HCT116 (cell line): ENCODE results near the gene NME1. TPM values are rescaled to one million over a fixed set of nuclear protein-coding genes. Genes with fewer than 3 reads are reported as not detected.
A peak's percentile ranks its signal among the peaks of the same experiment; 100 is the strongest.

ENCODE experiments used
- ATAC-seq: fragments of 200-7000 bp; cut with Tn5 transposase; 2 replicates; pipeline ENCODE4 v1.9.1; 2020; ENCODE audit warnings: mild to moderate bottlenecking, moderate library complexity
- BruUV-seq: library from RNA; stranded (reverse); fragments of 400-500 nt; replicated peaks from 2 replicates; lab custom pipeline; 2021; lab: Mats Ljungman, UMichigan
- CTCF ChIA-PET: fragments of 300-600 bp; sonication (Branson Sonifier 250); formaldehyde crosslinking; loops from one replicate; lab custom pipeline; 2021; ENCODE audit warnings: antibody characterized with exemption; lab: Charles Lee
- POLR2A ChIA-PET: fragments of 300-600, 350-600 bp; sonication (Branson Sonifier 250); formaldehyde crosslinking; loops from one replicate; lab custom pipeline; 2021; ENCODE audit warnings: antibody characterized with exemption; lab: Charles Lee
- RAD21 ChIA-PET, 2 experiments: fragments of 300-600 bp; sonication (Branson Sonifier 250); formaldehyde crosslinking; loops; one replicate each; lab custom pipeline; 2023; ENCODE audit warnings: low total read pairs in 2 of 2; ENCODE audit not compliant: uncharacterized antibody in 2 of 2, unreplicated experiment in 2 of 2, low non-redundant PET in 1 of 2; lab: Charles Lee
- DNase-seq: peaks from one replicate; pipeline ENCODE4 v3.0.0-alpha.2; 2010; ENCODE audit warnings: low read depth, low spot score
- H2AFZ ChIP-seq: fragments of 200-600 bp; shearing (Covaris generic), sonication (generic); 2 replicates; pipeline ENCODE4 v1.6.1; 2017; ENCODE audit warnings: low read depth, mixed run types, mixed read lengths, antibody characterized with exemption, low read length; ENCODE audit not compliant: poor library complexity, severe bottlenecking
- H3K27ac ChIP-seq: 2 replicates; pipeline ENCODE4 v1.5.1; 2012; ENCODE audit warnings: low read depth, low read length
- H3K27me3 ChIP-seq: fragments of 200-600 bp; sonication (generic); 2 replicates; pipeline ENCODE4 v1.6.1; 2016; ENCODE audit warnings: mixed run types, low read length, mixed read lengths; ENCODE audit not compliant: insufficient read depth
- H3K36me3 ChIP-seq, 2 experiments: fragments of 200-500 bp in 1 of 2; fragments of 200-600 bp in 1 of 2; sonication (Bioruptor generic) in 1 of 2; sonication (generic) in 1 of 2; 2 replicates each; pipeline versions ENCODE4 v1.5.1 to v1.6.1; 2014 to 2016; ENCODE audit warnings: low read length in 2 of 2, inconsistent platforms in 1 of 2, mixed read lengths in 1 of 2, mixed run types in 1 of 2; ENCODE audit not compliant: insufficient read depth in 2 of 2, control insufficient read depth in 1 of 2
- H3K4me1 ChIP-seq, 2 experiments: fragments of 200-600 bp in 1 of 2; sonication (generic) in 1 of 2; 2 replicates each; pipeline versions ENCODE4 v1.5.1 to v1.6.1; 2012 to 2017; ENCODE audit warnings: low read length in 2 of 2, inconsistent platforms in 1 of 2, mild to moderate bottlenecking in 1 of 2, mixed read lengths in 1 of 2, mixed run types in 1 of 2, moderate library complexity in 1 of 2; ENCODE audit not compliant: insufficient read depth in 2 of 2, control insufficient read depth in 1 of 2
- H3K4me2 ChIP-seq: fragments of 200-600 bp; sonication (generic); 2 replicates; pipeline ENCODE4 v1.6.1; 2017; ENCODE audit warnings: mixed run types, low read length, mixed read lengths
- H3K4me3 ChIP-seq, 2 experiments: fragments of 200-600 bp in 1 of 2; sonication (generic) in 1 of 2; replicated peaks in 1 of 2; 2 replicates each; pipeline ENCODE4 v1.5.1; 2011 to 2016; ENCODE audit warnings: low read length in 2 of 2, control low read depth in 1 of 2, low read depth in 1 of 2, mild to moderate bottlenecking in 1 of 2, mixed read lengths in 1 of 2, mixed run types in 1 of 2
- H3K79me2 ChIP-seq: fragments of 200-600 bp; sonication (generic); 2 replicates; pipeline ENCODE4 v1.6.1; 2017; ENCODE audit warnings: mild to moderate bottlenecking, mixed run types, low read length, moderate library complexity, mixed read lengths; ENCODE audit not compliant: insufficient read depth
- H3K9ac ChIP-seq: fragments of 200-600 bp; sonication (generic); 2 replicates; pipeline ENCODE4 v1.6.1; 2016; ENCODE audit warnings: low read length, mixed read lengths
- H3K9me2 ChIP-seq: fragments of 200-600 bp; sonication (generic), shearing (Covaris generic); 2 replicates; pipeline ENCODE4 v1.6.1; 2017; ENCODE audit warnings: mixed run types, mild to moderate bottlenecking, moderate library complexity; ENCODE audit not compliant: insufficient read depth
- H3K9me3 ChIP-seq, 2 experiments: fragments of 200-500 bp in 1 of 2; fragments of 200-600 bp in 1 of 2; sonication (Bioruptor generic) in 1 of 2; sonication (generic) in 1 of 2; 2 replicates each; pipeline ENCODE4 v1.6.1; 2014 to 2017; ENCODE audit warnings: low read length in 2 of 2, mixed read lengths in 2 of 2, inconsistent platforms in 1 of 2, low read depth in 1 of 2, mild to moderate bottlenecking in 1 of 2, mixed run types in 1 of 2, moderate library complexity in 1 of 2; ENCODE audit not compliant: control insufficient read depth in 1 of 2, insufficient read depth in 1 of 2
- H4K20me1 ChIP-seq: fragments of 200-600 bp; sonication (generic), shearing (Covaris generic); 2 replicates; pipeline ENCODE4 v1.6.1; 2017; ENCODE audit warnings: mixed run types, mild to moderate bottlenecking, moderate library complexity; ENCODE audit not compliant: insufficient read depth
- CEBPB ChIP-seq: IDR thresholded peaks from 2 replicates; pipeline ENCODE4 v1.6.1; 2012; ENCODE audit warnings: low read depth
- CTCF ChIP-seq, 3 experiments: fragments of 200-600 bp in 1 of 3; sonication (generic) in 1 of 3; IDR thresholded peaks in 2 of 3; conservative IDR thresholded peaks in 1 of 3; 2 replicates each; pipeline ENCODE4 v1.5.1; 2012 to 2017; ENCODE audit warnings: low read depth in 2 of 3, low read length in 2 of 3, antibody characterized with exemption in 1 of 3, borderline replicate concordance in 1 of 3, control low read depth in 1 of 3, mild to moderate bottlenecking in 1 of 3, mixed read lengths in 1 of 3, mixed run types in 1 of 3, moderate library complexity in 1 of 3; ENCODE audit not compliant: insufficient read depth in 1 of 3
- REST ChIP-seq: IDR thresholded peaks from 2 replicates; pipeline ENCODE4 v1.6.1; 2012; ENCODE audit warnings: low read depth
- TCF7L2 ChIP-seq: IDR thresholded peaks from 2 replicates; pipeline ENCODE4 v1.7.0; 2011; ENCODE audit warnings: borderline replicate concordance, inconsistent platforms; ENCODE audit not compliant: insufficient read depth, insufficient read length; ENCODE audit errors: extremely low read depth
- YY1 ChIP-seq: IDR thresholded peaks from 2 replicates; pipeline ENCODE4 v1.6.1; 2011; ENCODE audit warnings: low read length, low read depth, moderate library complexity, mild to moderate bottlenecking; ENCODE audit not compliant: insufficient replicate concordance; ENCODE audit errors: extremely low read depth
- ZNF274 ChIP-seq: fragments of 200-500 bp; sonication (Bioruptor generic); IDR thresholded peaks from 2 replicates; pipeline ENCODE4 v1.6.1; 2014; ENCODE audit warnings: mild to moderate bottlenecking, low read depth, low read length, inconsistent platforms
- intact Hi-C: fragments of 100-400 bp; cut with micrococcal nuclease; formaldehyde crosslinking; loops from 2 replicates; pipeline ENCODE4 v1.10.0; 2022
- total RNA-seq: library from RNA; stranded (reverse); gene quantifications from one replicate; pipeline ENCODE4 v1.2.1, GENCODE V29; 2021; ENCODE audit not compliant: unreplicated experiment

The NME1 gene
- total RNA-seq, 1 experiment from 2014 or later: 510 TPM

GRCh38 chr17:51124640-51125503 lies 28.5 kb upstream of the NME1 start:
- Histone ChIP-seq H3K9me3 (no peaks in the 10 kb centered on the region), H3K4me2 (peak overlapping the region; percentile 61), H3K27me3 (no peaks in the 10 kb centered on the region), H3K36me3 (no peaks in the 10 kb centered on the region), H3K79me2 (peaks cover 6% of the 10 kb centered on the region), H4K20me1 (peaks cover 1% of the 10 kb centered on the region; the same call in 1 of the 2 replicates), H3K4me3 (no peak overlapping the region), H3K9me2 (no peaks in the 10 kb centered on the region), H3K4me1 (peaks cover 33 to 59% of the 10 kb centered on the region in 2 experiments), H2AFZ (peak overlapping the region; percentile 69), H3K9ac (peak overlapping the region; percentile 14), H3K27ac (peak overlapping the region; percentile 16; the same call in 1 of the 2 replicates)
- ATAC-seq: no peak
- ChIA-PET CTCF (interaction anchor here (0.9 kb wide), 1 partner anchor 28 kb away, joined by 6 read pairs; the partner anchor contains the start of gene NME1), RAD21 (interaction anchor here in 1 of 2 experiments (0.6 kb wide), 1 partner anchor 39 kb away, joined by 5 read pairs; no protein-coding TSS in a partner anchor), POLR2A (interaction anchor here (0.7 to 1.2 kb wide), 3 partner anchors 8 to 47 kb away, joined by 3 to 4 read pairs (median 3); no protein-coding TSS in a partner anchor)
- no peak for TF ChIP-seq CEBPB
- no peak for TF ChIP-seq CTCF (IDR thresholded peaks at IDR 0.05 in 2 of 3, conservative IDR thresholded peaks at IDR 0.05 in 1 of 3; ENCODE audit: borderline replicate concordance in 1 of 3, insufficient read depth in 1 of 3, low read depth in 2 of 3, low read length in 2 of 3)
- TF ChIP-seq REST: no peak
- TF ChIP-seq ZNF274: no peak
- TF ChIP-seq TCF7L2: no peak
- no peak for TF ChIP-seq YY1
- no peak for DNase-seq
- intact Hi-C loops: no loop called here
- BruUV-seq: no TSS peak
